ENCODE data around the gene UPF3A. TPM values are rescaled to one million over a fixed set of nuclear protein-coding genes. Genes with fewer than 3 reads are reported as not detected.

UPF3A gene
- total and polyA plus RNA-seq, 2 experiments from 2014 or later: 45.0 to 174 TPM

DNA sequence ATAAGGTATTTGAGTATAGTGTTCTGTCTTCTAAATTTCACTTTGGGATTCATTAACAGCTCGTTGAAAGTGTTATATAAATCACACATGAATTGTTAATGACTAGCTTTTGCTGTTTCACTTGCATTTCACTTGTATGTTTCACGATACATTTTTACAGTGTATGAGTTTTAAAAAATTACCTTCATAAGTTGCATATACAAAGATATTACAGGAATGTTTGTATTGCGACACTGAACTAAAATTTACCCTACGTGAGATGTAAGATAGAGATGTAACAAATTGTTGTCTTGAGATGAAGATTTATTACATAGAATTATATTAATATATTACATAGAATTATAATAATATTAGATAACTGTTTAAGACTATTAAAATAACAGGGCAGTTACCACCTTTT, 45.2 kb upstream of the UPF3A start:
- Histone ChIP-seq H3K9me2 (ENCODE audit: insufficient read depth) (no peaks in the 10 kb centered on the region), H3K4me2 (peak overlapping the region; percentile 79), H3K79me2 (replicated peaks; ENCODE audit: insufficient read depth) (peaks cover 36% of the 10 kb centered on the region), H3K4me3 (peak overlapping the region; percentile 60), H3K27ac (ENCODE audit: low read depth) (no peak overlapping the region), H2AFZ (no peak overlapping the region), H3K27me3 (ENCODE audit: insufficient read depth) (no peaks in the 10 kb centered on the region), H3K4me1 (ENCODE audit: insufficient read depth) (peaks cover 21% of the 10 kb centered on the region), H4K20me1 (replicated peaks; ENCODE audit: insufficient read depth) (peaks cover 14% of the 10 kb centered on the region), H3K36me3 (ENCODE audit: insufficient read depth) (peaks cover 39% of the 10 kb centered on the region), H3F3A (replicated peaks; ENCODE audit: low read depth) (no peaks in the 10 kb centered on the region; the same call in 1 of the 2 replicates)
- H3K4me1 Mint-ChIP-seq: peaks cover 34% of the 10 kb centered on the region
- TF ChIP-seq, protein P1, sequence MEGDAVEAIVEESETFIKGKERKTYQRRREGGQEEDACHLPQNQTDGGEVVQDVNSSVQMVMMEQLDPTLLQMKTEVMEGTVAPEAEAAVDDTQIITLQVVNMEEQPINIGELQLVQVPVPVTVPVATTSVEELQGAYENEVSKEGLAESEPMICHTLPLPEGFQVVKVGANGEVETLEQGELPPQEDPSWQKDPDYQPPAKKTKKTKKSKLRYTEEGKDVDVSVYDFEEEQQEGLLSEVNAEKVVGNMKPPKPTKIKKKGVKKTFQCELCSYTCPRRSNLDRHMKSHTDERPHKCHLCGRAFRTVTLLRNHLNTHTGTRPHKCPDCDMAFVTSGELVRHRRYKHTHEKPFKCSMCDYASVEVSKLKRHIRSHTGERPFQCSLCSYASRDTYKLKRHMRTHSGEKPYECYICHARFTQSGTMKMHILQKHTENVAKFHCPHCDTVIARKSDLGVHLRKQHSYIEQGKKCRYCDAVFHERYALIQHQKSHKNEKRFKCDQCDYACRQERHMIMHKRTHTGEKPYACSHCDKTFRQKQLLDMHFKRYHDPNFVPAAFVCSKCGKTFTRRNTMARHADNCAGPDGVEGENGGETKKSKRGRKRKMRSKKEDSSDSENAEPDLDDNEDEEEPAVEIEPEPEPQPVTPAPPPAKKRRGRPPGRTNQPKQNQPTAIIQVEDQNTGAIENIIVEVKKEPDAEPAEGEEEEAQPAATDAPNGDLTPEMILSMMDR (conservative IDR thresholded peaks at IDR 0.05; ENCODE audit: low read depth in 2 of 2): no peak
- no peak for TF ChIP-seq EZH2 (IDR thresholded peaks at IDR 0.05; ENCODE audit: low read depth, unreplicated experiment)
- TF ChIP-seq JUNB (IDR thresholded peaks at IDR 0.05; ENCODE audit: unreplicated experiment): no peak
- TF ChIP-seq CREB1 (CRISPR knock-in tag; IDR thresholded peaks at IDR 0.05; ENCODE audit: low read depth): no peak
- TF ChIP-seq, protein P2, sequence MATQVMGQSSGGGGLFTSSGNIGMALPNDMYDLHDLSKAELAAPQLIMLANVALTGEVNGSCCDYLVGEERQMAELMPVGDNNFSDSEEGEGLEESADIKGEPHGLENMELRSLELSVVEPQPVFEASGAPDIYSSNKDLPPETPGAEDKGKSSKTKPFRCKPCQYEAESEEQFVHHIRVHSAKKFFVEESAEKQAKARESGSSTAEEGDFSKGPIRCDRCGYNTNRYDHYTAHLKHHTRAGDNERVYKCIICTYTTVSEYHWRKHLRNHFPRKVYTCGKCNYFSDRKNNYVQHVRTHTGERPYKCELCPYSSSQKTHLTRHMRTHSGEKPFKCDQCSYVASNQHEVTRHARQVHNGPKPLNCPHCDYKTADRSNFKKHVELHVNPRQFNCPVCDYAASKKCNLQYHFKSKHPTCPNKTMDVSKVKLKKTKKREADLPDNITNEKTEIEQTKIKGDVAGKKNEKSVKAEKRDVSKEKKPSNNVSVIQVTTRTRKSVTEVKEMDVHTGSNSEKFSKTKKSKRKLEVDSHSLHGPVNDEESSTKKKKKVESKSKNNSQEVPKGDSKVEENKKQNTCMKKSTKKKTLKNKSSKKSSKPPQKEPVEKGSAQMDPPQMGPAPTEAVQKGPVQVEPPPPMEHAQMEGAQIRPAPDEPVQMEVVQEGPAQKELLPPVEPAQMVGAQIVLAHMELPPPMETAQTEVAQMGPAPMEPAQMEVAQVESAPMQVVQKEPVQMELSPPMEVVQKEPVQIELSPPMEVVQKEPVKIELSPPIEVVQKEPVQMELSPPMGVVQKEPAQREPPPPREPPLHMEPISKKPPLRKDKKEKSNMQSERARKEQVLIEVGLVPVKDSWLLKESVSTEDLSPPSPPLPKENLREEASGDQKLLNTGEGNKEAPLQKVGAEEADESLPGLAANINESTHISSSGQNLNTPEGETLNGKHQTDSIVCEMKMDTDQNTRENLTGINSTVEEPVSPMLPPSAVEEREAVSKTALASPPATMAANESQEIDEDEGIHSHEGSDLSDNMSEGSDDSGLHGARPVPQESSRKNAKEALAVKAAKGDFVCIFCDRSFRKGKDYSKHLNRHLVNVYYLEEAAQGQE (IDR thresholded peaks at IDR 0.05; ENCODE audit: unreplicated experiment): no peak
- TF ChIP-seq STAT1 (IDR thresholded peaks at IDR 0.05; ENCODE audit: unreplicated experiment): no peak
- no peak for TF ChIP-seq ZNF114 (CRISPR knock-in tag; IDR thresholded peaks at IDR 0.05)
- no peak for TF ChIP-seq ZNF331 (CRISPR knock-in tag; IDR thresholded peaks at IDR 0.05; ENCODE audit: low read depth)
- no peak for TF ChIP-seq EZH2phosphoT487 (IDR thresholded peaks at IDR 0.05; ENCODE audit: unreplicated experiment)
- TF ChIP-seq NANOG (IDR thresholded peaks at IDR 0.05; ENCODE audit: borderline replicate concordance): no peak
- TF ChIP-seq ETS1 (IDR thresholded peaks at IDR 0.05): no peak
- no peak for TF ChIP-seq ZNF462 (CRISPR knock-in tag; IDR thresholded peaks at IDR 0.05)
- TF ChIP-seq POLR2AphosphoS5 (IDR thresholded peaks at IDR 0.05; ENCODE audit: low read depth): no peak
- peaks cover 4% of the 10 kb centered on the region; the same call in 2 of the 3 replicates for H3K9me3 Mint-ChIP-seq
- peaks cover 54% of the 10 kb centered on the region for H3K36me3 Mint-ChIP-seq (ENCODE audit: low read depth)
- 0 out of 2 replicates have a peak overlapping the region, but pooled peaks have one; percentile 43 for H3K27ac Mint-ChIP-seq
- H3K4me3 Mint-ChIP-seq: peak overlapping the region; percentile 93
- peaks cover 3% of the 10 kb centered on the region for H3K27me3 Mint-ChIP-seq (ENCODE audit: insufficient read depth, low read depth, poor library complexity)
- DNase-seq (ENCODE audit: low spot score) (no peak), ATAC-seq (no peak)
